ENCODE results near the gene CA9.

- TF ChIP-seq POLR2AphosphoS5 (IDR thresholded peaks at IDR 0.05; ENCODE audit: insufficient read depth in 1 of 2, low read depth in 1 of 2) (no peak), CTCF (IDR thresholded peaks at IDR 0.05) (no peak), POLR2A (IDR thresholded peaks at IDR 0.05) (no peak)
Measured at GRCh38 chr9:35666045-35666444, 7.7 kb upstream of the CA9 start.

All from vagina (tissue), 2 donors.